Prostate gland (tissue), 2 donors: ENCODE measurements around the gene PPP4R1.

ENCODE experiments used
- POLR2A ChIP-seq: fragments of 450-650 bp; IDR thresholded peaks from one replicate; pipeline ENCODE4 v1.6.1; 2016; ENCODE audit warnings: antibody characterized with exemption, mild to moderate bottlenecking
- POLR2AphosphoS5 ChIP-seq: sonication (generic); formaldehyde crosslinking; IDR thresholded peaks from one replicate; pipeline ENCODE4 v1.6.1; 2017; ENCODE audit warnings: antibody characterized with exemption
- TF ChIP-seq, protein P1 (sequence below), 4 experiments: fragments of 200-600 bp in 2 of 4; fragments of 450-650 bp in 2 of 4; sonication (generic) in 2 of 4; IDR thresholded peaks; 1 replicate in 3 of 4; 2 replicates in 1 of 4; pipeline ENCODE4 v1.5.1; 2016 to 2019; ENCODE audit warnings: antibody characterized with exemption in 4 of 4, mild to moderate bottlenecking in 2 of 4, moderate library complexity in 2 of 4

DNA sequence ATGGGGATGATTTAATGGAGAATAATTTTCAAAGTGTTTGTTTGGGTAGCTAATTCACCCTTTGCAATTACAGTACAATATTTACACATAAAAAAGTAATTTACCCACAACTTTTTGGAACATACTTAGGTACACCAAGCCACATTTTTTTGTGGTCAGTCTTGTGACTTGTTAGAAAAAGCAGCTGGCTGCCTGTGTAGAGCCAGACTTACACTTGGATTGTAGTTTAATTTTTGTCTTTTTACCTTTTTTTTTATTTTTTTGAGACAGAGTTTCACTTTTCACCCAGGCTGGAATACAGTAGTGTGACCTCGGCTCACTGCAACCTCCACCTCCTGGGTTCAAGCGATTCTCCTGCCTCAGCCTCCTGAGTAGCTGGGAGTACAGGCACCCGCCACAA, 93.7 kb downstream of the PPP4R1 start:
- no peak for TF ChIP-seq POLR2A
- TF ChIP-seq, protein P1, sequence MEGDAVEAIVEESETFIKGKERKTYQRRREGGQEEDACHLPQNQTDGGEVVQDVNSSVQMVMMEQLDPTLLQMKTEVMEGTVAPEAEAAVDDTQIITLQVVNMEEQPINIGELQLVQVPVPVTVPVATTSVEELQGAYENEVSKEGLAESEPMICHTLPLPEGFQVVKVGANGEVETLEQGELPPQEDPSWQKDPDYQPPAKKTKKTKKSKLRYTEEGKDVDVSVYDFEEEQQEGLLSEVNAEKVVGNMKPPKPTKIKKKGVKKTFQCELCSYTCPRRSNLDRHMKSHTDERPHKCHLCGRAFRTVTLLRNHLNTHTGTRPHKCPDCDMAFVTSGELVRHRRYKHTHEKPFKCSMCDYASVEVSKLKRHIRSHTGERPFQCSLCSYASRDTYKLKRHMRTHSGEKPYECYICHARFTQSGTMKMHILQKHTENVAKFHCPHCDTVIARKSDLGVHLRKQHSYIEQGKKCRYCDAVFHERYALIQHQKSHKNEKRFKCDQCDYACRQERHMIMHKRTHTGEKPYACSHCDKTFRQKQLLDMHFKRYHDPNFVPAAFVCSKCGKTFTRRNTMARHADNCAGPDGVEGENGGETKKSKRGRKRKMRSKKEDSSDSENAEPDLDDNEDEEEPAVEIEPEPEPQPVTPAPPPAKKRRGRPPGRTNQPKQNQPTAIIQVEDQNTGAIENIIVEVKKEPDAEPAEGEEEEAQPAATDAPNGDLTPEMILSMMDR (IDR thresholded peaks at IDR 0.05), result no peak
- no peak for TF ChIP-seq POLR2AphosphoS5
